Naive B cell (primary cell): ENCODE results near the gene PHACTR4. TPM values are rescaled to one million over a fixed set of nuclear protein-coding genes. Genes with fewer than 3 reads are reported as not detected.
"Not testable (repeated sequence)": the region's sequence is repeated elsewhere in the genome, so short reads cannot be mapped to it uniquely, and the experiment has no call there.

Source experiments
- ATAC-seq, 2 donors: fragments of 150-1000 bp; cut with Tn5 transposase; 2 replicates each; pipeline ENCODE4 v1.10.0; 2021; ENCODE audit warnings: low read depth in 2 of 2, mild to moderate bottlenecking in 2 of 2, moderate library complexity in 2 of 2
- DNase-seq: peaks from one replicate; pipeline ENCODE4 v3.0.0; 2022
- H3K27ac Mint-ChIP-seq, 6 donors: one replicate each; pipeline ENCODE4 v1.8.0; 2020 to 2022; ENCODE audit warnings: mild to moderate bottlenecking in 6 of 6, mixed read lengths in 6 of 6, moderate library complexity in 5 of 6, inconsistent platforms in 2 of 6
- H3K27me3 Mint-ChIP-seq, 3 donors: one replicate each; pipeline ENCODE4 v1.8.0; 2021 to 2022; ENCODE audit warnings: mixed read lengths in 3 of 3, mild to moderate bottlenecking in 1 of 3
- H3K36me3 Mint-ChIP-seq, 2 donors: one replicate each; pipeline ENCODE4 v1.8.0; 2020 to 2022; ENCODE audit warnings: mixed read lengths in 2 of 2, inconsistent platforms in 1 of 2, mild to moderate bottlenecking in 1 of 2
- H3K4me1 Mint-ChIP-seq, 3 donors: one replicate each; pipeline ENCODE4 v1.8.0; 2020 to 2022; ENCODE audit warnings: mixed read lengths in 3 of 3, inconsistent platforms in 1 of 3, mild to moderate bottlenecking in 1 of 3, moderate library complexity in 1 of 3
- H3K4me3 Mint-ChIP-seq, 8 donors: one replicate each; pipeline ENCODE4 v1.8.0; 2020 to 2022; ENCODE audit warnings: mild to moderate bottlenecking in 8 of 8, mixed read lengths in 8 of 8, moderate library complexity in 8 of 8, inconsistent platforms in 2 of 8
- H3K9me3 Mint-ChIP-seq, 7 donors: one replicate each; pipeline ENCODE4 v1.8.0; 2020 to 2022; ENCODE audit warnings: mixed read lengths in 7 of 7, mild to moderate bottlenecking in 5 of 7, inconsistent platforms in 2 of 7, moderate library complexity in 1 of 7
- polyA plus RNA-seq, 6 donors: library from polyadenylated mRNA; unstranded; fragments of 300-500 nt; fragmentation: Illumina TruSeq; gene quantifications; one replicate each; pipeline ENCODE4 v1.2.3, GENCODE V29; 2021; ENCODE audit warnings: low read depth in 6 of 6

Gene PHACTR4
- 10 to 100 TPM in 1 of 6 donors, 1 to 10 TPM in 4, not detected in 1; 6.9 to 23.0 (median 9.5) TPM for polyA plus RNA-seq

GRCh38 chr1:28369371-28370238, at the start of gene PHACTR4:
TSS of gene PHACTR4 (plus strand) at chr1:28369740. CDS start at chr1:28407448, 37,708 bp downstream.
- no peaks in the 10 kb centered on the region for H3K36me3 Mint-ChIP-seq
- H3K9me3 Mint-ChIP-seq = no peaks in the 10 kb centered on the region
- DNase-seq (peak; percentile 72), ATAC-seq (peak; percentile 80 to 86)
- H3K27me3 Mint-ChIP-seq = no peaks in the 10 kb centered on the region
- H3K4me1 Mint-ChIP-seq = peaks cover 10 to 31% (median 30%) of the 10 kb centered on the region in 3 donors
- peak within 1 kb of the TSS; percentile 88 to 97 (median 92) for H3K27ac Mint-ChIP-seq
- peak within 1 kb of the TSS; percentile 92 to 99 (median 98) for H3K4me3 Mint-ChIP-seq

DNA sequence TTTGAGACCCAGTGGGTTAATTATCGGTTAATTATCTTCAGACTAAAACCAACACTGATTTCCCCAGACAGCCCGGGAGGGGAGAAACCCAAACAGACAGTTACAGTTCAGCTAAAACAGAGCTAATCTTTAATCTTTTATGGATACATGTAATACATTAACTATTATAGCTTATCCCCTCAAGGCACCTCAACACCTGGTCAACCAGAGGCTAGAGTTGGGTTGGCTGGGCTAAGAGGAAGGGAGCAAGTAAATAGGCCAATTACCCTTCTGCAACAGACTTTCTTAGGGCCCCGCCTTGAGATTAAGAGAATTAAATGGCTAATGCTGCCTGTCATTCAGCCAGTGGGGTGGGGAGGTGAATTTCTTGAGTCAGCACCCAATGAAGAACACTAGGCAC, 47.3 kb upstream of the PHACTR4 start:
- DNase-seq (no peak), ATAC-seq (no peak)
- Mint-ChIP-seq H3K27me3 (no peaks in the 10 kb centered on the region), H3K4me1 (peaks cover 11 to 14% (median 13%) of the 10 kb centered on the region in 3 donors), H3K9me3 (peaks cover 0 to 4% (median 0%) of the 10 kb centered on the region in 7 donors), H3K36me3 (no peaks in the 10 kb centered on the region), H3K4me3 (no peak overlapping the region), H3K27ac (no peak overlapping the region)

DNA sequence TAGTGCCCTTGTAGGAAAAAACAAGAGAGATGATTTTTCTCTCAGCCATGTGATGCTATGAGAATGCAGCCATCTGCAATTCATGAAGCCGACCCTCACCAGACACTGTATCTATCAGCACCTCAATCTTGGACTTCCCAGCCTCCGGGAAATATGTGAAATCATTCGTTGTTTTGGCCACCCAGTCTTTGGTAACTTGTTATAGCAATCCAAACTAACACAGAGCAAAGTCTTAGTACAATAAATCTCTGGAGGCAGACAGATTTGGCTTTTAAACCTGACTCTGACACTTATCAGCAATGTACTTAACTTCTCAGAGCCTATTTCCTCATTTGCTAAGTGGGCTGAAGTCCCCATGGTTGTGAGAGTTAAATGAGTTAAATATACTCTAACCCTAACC, 45.8 kb upstream of the PHACTR4 start:
- Mint-ChIP-seq H3K9me3 (peaks cover 0 to 4% (median 3%) of the 10 kb centered on the region in 7 donors), H3K4me3 (no peak overlapping the region), H3K36me3 (no peaks in the 10 kb centered on the region), H3K27me3 (no peaks in the 10 kb centered on the region), H3K4me1 (peaks cover 20 to 30% (median 26%) of the 10 kb centered on the region in 3 donors), H3K27ac (peak overlapping the region in 2 of 6 donors; percentile 43 to 55)
- DNase-seq (no peak), ATAC-seq (no peak)

- Mint-ChIP-seq H3K9me3 (peaks cover 0 to 7% (median 3%) of the 10 kb centered on the region in 7 donors), H3K27me3 (no peaks in the 10 kb centered on the region), H3K36me3 (no peaks in the 10 kb centered on the region), H3K4me1 (peaks cover 27 to 46% (median 45%) of the 10 kb centered on the region in 3 donors), H3K4me3 (peak overlapping the region in 6 of 8 donors; percentile 72 to 98 (median 98)), H3K27ac (peak overlapping the region in 4 of 6 donors; percentile 78 to 99 (median 95))
- ATAC-seq (no peak), DNase-seq (peak; percentile 23)
These were observed 43.0 kb upstream of the PHACTR4 start for GRCh38 chr1:28326515-28326914.

GRCh38 chr1:28326984-28327383, 42.6 kb upstream of the PHACTR4 start:
- peak overlapping the region; percentile 78 to 100 (median 99) for H3K27ac Mint-ChIP-seq
- H3K9me3 Mint-ChIP-seq = peaks cover 0 to 7% (median 3%) of the 10 kb centered on the region in 7 donors
- ATAC-seq = no peak
- no peaks in the 10 kb centered on the region for H3K27me3 Mint-ChIP-seq
- no peaks in the 10 kb centered on the region for H3K36me3 Mint-ChIP-seq
- peak overlapping the region; percentile 91 to 99 (median 98) for H3K4me3 Mint-ChIP-seq
- H3K4me1 Mint-ChIP-seq = peaks cover 27 to 49% (median 45%) of the 10 kb centered on the region in 3 donors
- DNase-seq = no peak

DNA sequence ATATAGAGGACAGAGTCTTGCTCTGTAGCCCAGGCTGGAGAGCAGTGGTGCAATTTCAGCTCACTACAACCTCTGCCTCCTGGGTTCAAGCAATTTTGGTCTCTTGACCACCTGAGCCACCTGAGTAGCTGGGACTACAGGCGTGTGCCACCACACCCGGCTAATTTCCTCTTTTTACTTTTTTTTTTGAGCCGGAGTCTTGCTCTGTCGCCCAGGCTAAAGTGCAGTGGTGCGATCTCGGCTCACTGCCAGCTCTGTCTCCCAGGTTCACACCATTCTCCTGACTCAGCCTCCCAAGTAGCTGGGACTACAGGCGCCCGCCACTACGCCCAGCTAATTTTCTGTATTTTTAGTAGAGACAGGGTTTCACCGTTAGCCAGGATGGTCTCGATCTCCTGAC, 42.1 kb upstream of the PHACTR4 start:
- peak; percentile 59 for DNase-seq
- Mint-ChIP-seq H3K4me3 (peak overlapping the region; percentile 91 to 99 (median 98)), H3K27ac (peak overlapping the region; percentile 78 to 100 (median 99)), H3K4me1 (peaks cover 29 to 52% (median 48%) of the 10 kb centered on the region in 3 donors)
- H3K9me3 Mint-ChIP-seq, H3K36me3 Mint-ChIP-seq, H3K27me3 Mint-ChIP-seq: not testable (repeated sequence)
- peak; percentile 30 to 35 for ATAC-seq

DNA sequence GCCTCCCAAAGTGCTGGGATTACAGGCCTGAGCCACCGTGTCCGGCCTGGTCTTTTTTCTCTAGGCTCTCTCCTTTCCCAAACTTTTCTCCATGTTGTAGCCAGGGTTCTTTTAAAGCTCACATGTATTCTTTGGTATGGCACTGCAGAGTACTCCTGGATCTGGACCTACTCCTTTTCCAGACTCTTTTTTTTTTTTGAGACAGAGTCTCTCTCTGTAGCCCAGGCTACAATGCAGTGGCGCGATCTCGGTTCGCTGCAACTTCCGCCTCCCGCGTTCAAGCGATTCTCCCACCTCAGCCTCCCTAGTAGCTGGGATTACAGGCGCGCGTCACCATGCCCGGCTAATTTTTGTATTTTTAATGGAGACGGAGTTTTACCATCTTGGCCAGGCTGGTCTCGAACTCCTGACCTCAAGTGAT, 41.3 kb upstream of the PHACTR4 start:
- ATAC-seq (no peak), DNase-seq (no peak)
- Mint-ChIP-seq H3K9me3 (peaks cover 0 to 7% (median 3%) of the 10 kb centered on the region in 7 donors), H3K4me3 (peak overlapping the region; percentile 91 to 99 (median 98)), H3K36me3 (peaks cover 8 to 12% of the 10 kb centered on the region in 2 donors), H3K4me1 (peaks cover 37 to 60% (median 57%) of the 10 kb centered on the region in 3 donors), H3K27me3 (no peaks in the 10 kb centered on the region), H3K27ac (peak overlapping the region; percentile 99 to 100 (median 99))

GRCh38 chr1:28329395-28330153, 40.0 kb upstream of the PHACTR4 start:
- peaks cover 34 to 65% (median 55%) of the 10 kb centered on the region in 3 donors for H3K4me1 Mint-ChIP-seq
- H3K27me3 Mint-ChIP-seq = no peaks in the 10 kb centered on the region
- peak overlapping the region; percentile 91 to 99 (median 98) for H3K4me3 Mint-ChIP-seq
- peaks cover 9 to 15% of the 10 kb centered on the region in 2 donors for H3K36me3 Mint-ChIP-seq
- H3K27ac Mint-ChIP-seq = peak overlapping the region; percentile 99 to 100 (median 99)
- no peak for DNase-seq
- peak; percentile 16 to 31 for ATAC-seq
- peaks cover 0 to 7% (median 3%) of the 10 kb centered on the region in 7 donors for H3K9me3 Mint-ChIP-seq

GRCh38 chr1:28338897-28339296, 30.6 kb upstream of the PHACTR4 start:
- Mint-ChIP-seq H3K4me3 (no peak overlapping the region), H3K9me3 (no peaks in the 10 kb centered on the region), H3K27me3 (no peaks in the 10 kb centered on the region), H3K27ac (no peak overlapping the region), H3K36me3 (peaks cover 0 to 3% of the 10 kb centered on the region in 2 donors), H3K4me1 (no peaks in the 10 kb centered on the region)
- ATAC-seq = no peak
- no peak for DNase-seq

- ATAC-seq (no peak), DNase-seq (no peak)
- no peak overlapping the region for H3K27ac Mint-ChIP-seq
- peaks cover 0 to 3% of the 10 kb centered on the region in 2 donors for H3K36me3 Mint-ChIP-seq
- no peaks in the 10 kb centered on the region for H3K27me3 Mint-ChIP-seq
- no peaks in the 10 kb centered on the region for H3K9me3 Mint-ChIP-seq
- no peaks in the 10 kb centered on the region for H3K4me1 Mint-ChIP-seq
- H3K4me3 Mint-ChIP-seq = no peak overlapping the region
These were observed 30.0 kb upstream of the PHACTR4 start for GRCh38 chr1:28339551-28339950.

DNA sequence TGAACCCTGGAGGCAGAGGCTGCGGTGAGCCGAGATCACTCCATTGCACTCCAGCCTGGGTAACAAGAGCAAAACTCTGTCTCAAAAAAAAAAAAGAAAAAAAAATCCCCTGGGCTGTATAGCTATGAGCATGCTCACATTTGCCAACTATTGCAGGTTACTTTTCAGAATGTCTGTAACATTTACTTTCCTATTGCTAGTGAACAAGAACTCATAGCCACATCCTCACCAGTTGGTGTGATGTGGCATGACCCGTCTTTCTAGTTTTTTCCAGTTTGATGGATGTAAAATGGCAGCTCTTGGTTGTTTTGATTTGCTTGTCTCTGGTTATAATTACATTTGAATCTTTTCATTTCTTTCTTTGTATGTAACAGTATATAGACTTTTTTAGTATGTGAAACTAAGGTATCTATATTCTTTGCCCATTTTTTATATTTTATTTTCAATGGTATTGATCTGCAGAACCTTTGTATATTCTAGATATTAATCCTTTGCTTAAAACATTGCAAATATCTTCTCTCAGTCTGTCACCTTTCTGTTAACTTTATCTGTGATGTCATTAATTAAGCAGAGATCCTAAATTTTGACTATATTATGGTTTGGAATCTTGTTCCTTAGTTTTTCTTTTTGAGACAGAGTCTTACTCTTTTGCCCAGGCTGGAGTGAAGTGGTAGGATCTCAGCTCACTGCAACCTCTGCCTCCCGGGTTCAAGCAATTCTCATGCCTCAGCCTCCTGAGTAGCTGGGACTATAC, 29.1 kb upstream of the PHACTR4 start:
- no peak overlapping the region for H3K4me3 Mint-ChIP-seq
- H3K27ac Mint-ChIP-seq = peak overlapping the region in 2 of 6 donors; percentile 13 to 37
- ATAC-seq = no peak
- no peaks in the 10 kb centered on the region for H3K27me3 Mint-ChIP-seq
- no peaks in the 10 kb centered on the region for H3K4me1 Mint-ChIP-seq
- H3K36me3 Mint-ChIP-seq = peaks cover 0 to 3% of the 10 kb centered on the region in 2 donors
- DNase-seq = no peak
- H3K9me3 Mint-ChIP-seq = no peaks in the 10 kb centered on the region

- no peak overlapping the region for H3K4me3 Mint-ChIP-seq
- no peaks in the 10 kb centered on the region for H3K9me3 Mint-ChIP-seq
- H3K36me3 Mint-ChIP-seq = no peaks in the 10 kb centered on the region
- no peak overlapping the region for H3K27ac Mint-ChIP-seq
- no peaks in the 10 kb centered on the region for H3K27me3 Mint-ChIP-seq
- no peaks in the 10 kb centered on the region for H3K4me1 Mint-ChIP-seq
- DNase-seq = no peak
- ATAC-seq = no peak
These were observed 27.9 kb upstream of the PHACTR4 start for GRCh38 chr1:28341591-28341990.

GRCh38 chr1:28343405-28343804, 26.1 kb upstream of the PHACTR4 start:
- DNase-seq (no peak), ATAC-seq (no peak)
- Mint-ChIP-seq H3K36me3 (no peaks in the 10 kb centered on the region), H3K27me3 (no peaks in the 10 kb centered on the region), H3K4me1 (peaks cover 0 to 2% (median 0%) of the 10 kb centered on the region in 3 donors), H3K4me3 (no peak overlapping the region), H3K9me3 (no peaks in the 10 kb centered on the region), H3K27ac (no peak overlapping the region)
